GM06990 (cell line): Measurements from ENCODE around the gene GCSH.

Experiments
- DNase-seq: peaks from one replicate; pipeline ENCODE4 v3.0.0-alpha.2; 2011; ENCODE audit not compliant: insufficient read length; ENCODE audit errors: extremely low read depth
- H3K27me3 ChIP-seq: replicated peaks from 2 replicates; pipeline ENCODE4 v1.6.0; 2011; ENCODE audit warnings: low read length; ENCODE audit not compliant: control insufficient read depth, insufficient read depth
- H3K36me3 ChIP-seq: 2 replicates; pipeline ENCODE4 v1.5.1; 2011; ENCODE audit warnings: low read length; ENCODE audit not compliant: control insufficient read depth, insufficient read depth
- H3K4me3 ChIP-seq: replicated peaks from 2 replicates; pipeline ENCODE4 v1.5.1; 2011; ENCODE audit warnings: low read depth, mild to moderate bottlenecking, control low read depth, low read length
- TF ChIP-seq, protein P1 (sequence below): IDR thresholded peaks from 2 replicates; pipeline ENCODE4 v1.5.1; 2011; ENCODE audit warnings: low read length, control low read depth, mild to moderate bottlenecking, inconsistent platforms; ENCODE audit not compliant: insufficient read depth, poor library complexity, severe bottlenecking

The GCSH gene

DNA sequence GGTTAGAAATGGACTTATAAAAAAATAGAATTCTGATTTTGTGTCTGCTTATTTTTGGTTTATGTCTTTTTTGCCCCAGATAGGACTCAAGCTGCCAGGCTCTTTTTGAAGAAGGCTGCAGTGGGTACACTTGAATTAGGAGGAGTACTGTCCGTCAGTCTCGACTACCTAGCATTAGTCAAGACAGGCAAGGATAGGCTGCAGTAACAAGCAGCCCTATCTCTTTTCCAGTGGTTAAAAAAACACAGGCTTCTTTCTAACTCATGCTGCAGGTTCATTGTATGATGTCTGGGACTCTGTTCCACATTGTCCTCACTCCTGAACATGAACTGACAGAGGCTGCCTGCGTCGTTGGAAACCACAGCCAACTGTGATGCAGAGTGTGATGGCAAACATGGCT is 27.1 kb downstream of the GCSH start:
- Histone ChIP-seq H3K27me3 (no peaks in the 10 kb centered on the region), H3K36me3 (no peaks in the 10 kb centered on the region), H3K4me3 (no peak overlapping the region)
- TF ChIP-seq, protein P1, sequence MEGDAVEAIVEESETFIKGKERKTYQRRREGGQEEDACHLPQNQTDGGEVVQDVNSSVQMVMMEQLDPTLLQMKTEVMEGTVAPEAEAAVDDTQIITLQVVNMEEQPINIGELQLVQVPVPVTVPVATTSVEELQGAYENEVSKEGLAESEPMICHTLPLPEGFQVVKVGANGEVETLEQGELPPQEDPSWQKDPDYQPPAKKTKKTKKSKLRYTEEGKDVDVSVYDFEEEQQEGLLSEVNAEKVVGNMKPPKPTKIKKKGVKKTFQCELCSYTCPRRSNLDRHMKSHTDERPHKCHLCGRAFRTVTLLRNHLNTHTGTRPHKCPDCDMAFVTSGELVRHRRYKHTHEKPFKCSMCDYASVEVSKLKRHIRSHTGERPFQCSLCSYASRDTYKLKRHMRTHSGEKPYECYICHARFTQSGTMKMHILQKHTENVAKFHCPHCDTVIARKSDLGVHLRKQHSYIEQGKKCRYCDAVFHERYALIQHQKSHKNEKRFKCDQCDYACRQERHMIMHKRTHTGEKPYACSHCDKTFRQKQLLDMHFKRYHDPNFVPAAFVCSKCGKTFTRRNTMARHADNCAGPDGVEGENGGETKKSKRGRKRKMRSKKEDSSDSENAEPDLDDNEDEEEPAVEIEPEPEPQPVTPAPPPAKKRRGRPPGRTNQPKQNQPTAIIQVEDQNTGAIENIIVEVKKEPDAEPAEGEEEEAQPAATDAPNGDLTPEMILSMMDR = no peak
- DNase-seq = no peak

DNA sequence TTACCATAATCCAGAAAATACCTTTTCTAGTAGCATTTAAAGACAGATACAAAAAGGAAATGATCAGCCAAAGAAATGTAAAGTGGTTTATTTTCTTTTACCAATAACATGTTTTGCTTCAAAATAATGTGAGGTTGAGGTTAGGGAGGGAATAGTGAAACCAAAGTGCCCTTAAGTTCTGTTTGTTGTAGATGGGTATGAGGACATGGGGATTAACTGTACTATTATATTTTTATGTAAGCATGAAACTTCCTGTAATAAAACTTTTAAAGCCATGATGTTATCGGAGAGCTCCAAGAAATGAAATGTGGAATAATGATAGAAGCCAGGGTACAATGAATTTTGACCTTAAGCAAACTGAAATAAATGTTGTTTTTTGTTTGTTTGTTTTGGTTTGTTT is 29.0 kb downstream of the GCSH start:
- H3K4me3 ChIP-seq = no peak overlapping the region
- TF ChIP-seq, protein P1 = no peak
- DNase-seq = no peak
- H3K27me3 ChIP-seq = no peaks in the 10 kb centered on the region
- H3K36me3 ChIP-seq = no peaks in the 10 kb centered on the region

DNA sequence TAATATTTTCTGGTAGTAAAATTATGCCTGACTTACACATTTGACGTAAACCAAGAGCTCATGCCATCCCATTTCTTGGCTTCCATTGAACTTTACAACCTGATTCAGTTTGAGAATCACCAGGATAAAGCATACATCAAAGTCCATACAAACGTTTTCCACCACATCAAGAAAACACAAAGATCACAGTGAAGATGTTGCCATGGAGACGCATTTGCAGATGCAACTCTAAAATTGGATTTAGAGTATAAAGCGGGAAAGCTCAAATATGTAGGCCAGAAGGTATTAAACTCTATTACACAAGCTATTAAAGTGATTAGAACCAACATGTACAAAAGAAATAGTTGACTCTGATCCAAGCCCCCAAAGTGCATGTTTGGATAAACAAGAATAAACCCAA is 29.5 kb downstream of the GCSH start:
- DNase-seq = no peak
- TF ChIP-seq, protein P1 = no peak
- Histone ChIP-seq H3K27me3 (no peaks in the 10 kb centered on the region), H3K4me3 (no peak overlapping the region), H3K36me3 (no peaks in the 10 kb centered on the region)

GRCh38 chr16:81061871-81062608 is 34.2 kb downstream of the GCSH start:
- no peaks in the 10 kb centered on the region for H3K27me3 ChIP-seq
- no peak for DNase-seq
- no peak overlapping the region for H3K4me3 ChIP-seq
- TF ChIP-seq, protein P1 = peak; percentile 1
- no peaks in the 10 kb centered on the region for H3K36me3 ChIP-seq

GRCh38 chr16:81061307-81061640 is 34.9 kb downstream of the GCSH start:
- TF ChIP-seq, protein P1 = no peak
- Histone ChIP-seq H3K4me3 (no peak overlapping the region), H3K27me3 (no peaks in the 10 kb centered on the region), H3K36me3 (no peaks in the 10 kb centered on the region)
- DNase-seq = no peak
